HG03045 (cell line): ENCODE data around the gene CHKA.
"Not testable (repeated sequence)": the region's sequence is repeated elsewhere in the genome, so short reads cannot be mapped to it uniquely, and the experiment has no call there.

Experiments
- ATAC-seq: cut with Tn5 transposase; IDR thresholded peaks from one replicate; pipeline ENCODE4 v1.9.1; 2021; ENCODE audit warnings: mild to moderate bottlenecking, moderate library complexity; ENCODE audit not compliant: unreplicated experiment

Gene CHKA

GRCh38 chr11:68117853-68118470 lies 3.2 kb downstream of the CHKA start:
- no peak for ATAC-seq

- no peak for ATAC-seq
Observed at GRCh38 chr11:68116974-68117373, 4.2 kb downstream of the CHKA start.

- no peak for ATAC-seq
Observed at GRCh38 chr11:68116126-68116525, 5.1 kb downstream of the CHKA start.

GRCh38 chr11:68115285-68115684 lies 5.9 kb downstream of the CHKA start:
- no peak for ATAC-seq

- no peak for ATAC-seq
Observed at GRCh38 chr11:68113986-68114385, 7.2 kb downstream of the CHKA start.

GRCh38 chr11:68107689-68108088 lies 13.5 kb downstream of the CHKA start:
- no peak for ATAC-seq

- ATAC-seq: no peak
Observed at GRCh38 chr11:68106165-68106940, 14.8 kb downstream of the CHKA start.

GRCh38 chr11:68099474-68100405 lies 21.4 kb downstream of the CHKA start:
- no peak for ATAC-seq

GRCh38 chr11:68099057-68099456 lies 22.1 kb downstream of the CHKA start:
- no peak for ATAC-seq

GRCh38 chr11:68096962-68097361 lies 24.2 kb downstream of the CHKA start:
- no peak for ATAC-seq

- ATAC-seq: no peak
Observed at GRCh38 chr11:68093565-68093964, 27.6 kb downstream of the CHKA start.

- not testable (repeated sequence) for ATAC-seq
Observed at GRCh38 chr11:68092946-68093345, 28.2 kb downstream of the CHKA start.

GRCh38 chr11:68092411-68092810 lies 28.8 kb downstream of the CHKA start:
- no peak for ATAC-seq

GRCh38 chr11:68090706-68091105 lies 30.5 kb downstream of the CHKA start:
- no peak for ATAC-seq

GRCh38 chr11:68090287-68090686 lies 30.9 kb downstream of the CHKA start:
- no peak for ATAC-seq

GRCh38 chr11:68089679-68090078 lies 31.5 kb downstream of the CHKA start:
- no peak for ATAC-seq

- no peak for ATAC-seq
Observed at GRCh38 chr11:68083517-68083916, 37.7 kb downstream of the CHKA start.

GRCh38 chr11:68082481-68082880 lies 38.7 kb downstream of the CHKA start:
- ATAC-seq: no peak

GRCh38 chr11:68081691-68082090 lies 39.5 kb downstream of the CHKA start:
- ATAC-seq: no peak

- ATAC-seq: no peak
Observed at GRCh38 chr11:68080860-68081259, 40.3 kb downstream of the CHKA start.
